GM12878 (cell line): ENCODE data around the gene AGMAT. TPM values are rescaled to one million over a fixed set of nuclear protein-coding genes. Genes with fewer than 3 reads are reported as not detected.
A peak's percentile ranks its signal among the peaks of the same experiment; 100 is the strongest.

Experiments used
- ATAC-seq: fragments of 200-7000 bp; cut with Tn5 transposase; 3 replicates; pipeline ENCODE4 v1.9.1; 2020; ENCODE audit warnings: mild to moderate bottlenecking, moderate library complexity
- BruUV-seq: library from RNA; stranded (reverse); fragments of 400-500 nt; replicated peaks from 2 replicates; lab custom pipeline; 2021; lab: Mats Ljungman, UMichigan
- CTCF ChIA-PET: fragments of 300-600 bp; sonication (Branson Sonifier 250); formaldehyde crosslinking; extraction: SDS; loops from one replicate; lab custom pipeline; 2021; ENCODE audit warnings: inconsistent platforms; lab: Yijun Ruan, JAX
- POLR2A ChIA-PET: fragments of 350-600 bp; formaldehyde crosslinking; extraction: SDS; loops from one replicate; lab custom pipeline; 2021; ENCODE audit warnings: inconsistent platforms; lab: Charles Lee
- RAD21 ChIA-PET: fragments of 300-600 bp; sonication (Branson Sonifier 250); formaldehyde crosslinking; loops from one replicate; lab custom pipeline; 2023; ENCODE audit warnings: antibody characterized with exemption; ENCODE audit not compliant: unreplicated experiment; lab: Charles Lee
- SMC1A ChIA-PET: fragments of 300-600 bp; sonication (Branson Sonifier 250); formaldehyde crosslinking; loops from one replicate; lab custom pipeline; 2023; ENCODE audit not compliant: unreplicated experiment, uncharacterized antibody; lab: Charles Lee
- DNase-seq: peaks from one replicate; pipeline ENCODE4 v3.0.0-alpha.2; 2011; ENCODE audit warnings: low read depth, low spot score
- FAIRE-seq: peaks from 3 replicates; lab custom pipeline; 2011; peaks lifted over from hg19 to GRCh38; lab: Jason Lieb, UNC
- H2AFZ ChIP-seq: 2 replicates; pipeline ENCODE4 v1.6.0; 2011; ENCODE audit warnings: low read depth, low read length, control low read depth; ENCODE audit not compliant: control insufficient read depth
- H3K27ac ChIP-seq: 2 replicates; pipeline ENCODE4 v1.5.1; 2011; ENCODE audit warnings: control low read depth; ENCODE audit not compliant: control insufficient read depth, insufficient read depth
- H3K27me3 ChIP-seq, 2 experiments: replicated peaks in 1 of 2; 2 replicates each; pipeline versions ENCODE4 v1.6.0 to v1.6.1; 2011; ENCODE audit warnings: low read length in 1 of 2; ENCODE audit not compliant: control insufficient read depth in 2 of 2, insufficient read depth in 2 of 2
- H3K36me3 ChIP-seq, 2 experiments: 2 replicates each; pipeline ENCODE4 v1.5.1; 2011; ENCODE audit warnings: low read length in 1 of 2; ENCODE audit not compliant: control insufficient read depth in 2 of 2, insufficient read depth in 2 of 2
- H3K4me1 ChIP-seq: 2 replicates; pipeline ENCODE4 v1.6.1; 2011; ENCODE audit warnings: mild to moderate bottlenecking, low read length, moderate library complexity, mixed read lengths; ENCODE audit not compliant: control insufficient read depth, insufficient read depth
- H3K4me2 ChIP-seq: 2 replicates; pipeline ENCODE4 v1.6.0; 2011; ENCODE audit warnings: control low read depth; ENCODE audit not compliant: control insufficient read depth, insufficient read depth
- H3K4me3 ChIP-seq: fragments of 200-600 bp; sonication (generic); 2 replicates; pipeline ENCODE4 v1.5.1; 2016
- H3K79me2 ChIP-seq: 2 replicates; pipeline ENCODE4 v1.6.0; 2011; ENCODE audit warnings: low read length; ENCODE audit not compliant: control insufficient read depth, insufficient read depth
- H3K9ac ChIP-seq: 2 replicates; pipeline ENCODE4 v1.8.0; 2011; ENCODE audit warnings: low read length, control low read depth, mixed read lengths; ENCODE audit not compliant: control insufficient read depth, insufficient read depth
- H3K9me3 ChIP-seq: replicated peaks from 3 replicates; pipeline ENCODE4 v1.5.1; 2011; ENCODE audit warnings: mild to moderate bottlenecking, low read length; ENCODE audit not compliant: control insufficient read depth, insufficient read depth
- H4K20me1 ChIP-seq: 2 replicates; pipeline ENCODE4 v1.6.0; 2011; ENCODE audit not compliant: control insufficient read depth, insufficient read depth
- IKZF2 ChIP-seq, 2 experiments: fragments of 450-650 bp; IDR thresholded peaks; 2 replicates each; pipeline ENCODE4 v1.6.1; 2017; ENCODE audit warnings: mild to moderate bottlenecking in 2 of 2, moderate library complexity in 2 of 2
- NR2C2 ChIP-seq: IDR thresholded peaks from 2 replicates; pipeline ENCODE4 v1.6.1; 2011; ENCODE audit warnings: borderline replicate concordance, low read depth; ENCODE audit not compliant: control insufficient read depth, insufficient read length
- POLR2AphosphoS2 ChIP-seq: IDR thresholded peaks from 2 replicates; pipeline ENCODE4 v1.6.1; 2011; ENCODE audit warnings: low read depth, mild to moderate bottlenecking, low read length, improper control_type of control experiment, moderate library complexity
- RB1 ChIP-seq: fragments of 450-650 bp; formaldehyde crosslinking; IDR thresholded peaks from 2 replicates; pipeline ENCODE4 v1.6.1; 2017; ENCODE audit warnings: mild to moderate bottlenecking, borderline replicate concordance
- RELA ChIP-seq: fragments of 450-650 bp; IDR thresholded peaks from 2 replicates; pipeline ENCODE4 v1.8.0; 2014; ENCODE audit warnings: borderline replicate concordance; ENCODE audit not compliant: partially characterized antibody
- SPI1 ChIP-seq: IDR thresholded peaks from 2 replicates; pipeline ENCODE4 v1.6.1; 2011; ENCODE audit warnings: low read depth, mild to moderate bottlenecking, low read length, moderate library complexity, borderline replicate concordance; ENCODE audit not compliant: insufficient read depth
- TCF3 ChIP-seq: IDR thresholded peaks from 2 replicates; pipeline ENCODE4 v1.6.1; 2012; ENCODE audit warnings: low read depth, mild to moderate bottlenecking, low read length, borderline replicate concordance; ENCODE audit not compliant: insufficient read depth
- WGBS: methylation state at CpG from one replicate; pipeline ENCODE4 v1.1.6; 2016; ENCODE audit warnings: low lambda C conversion rate; ENCODE audit not compliant: insufficient replicate concordance, insufficient coverage; ENCODE audit errors: missing lambda C conversion rate; 5-methylcytosine and 5-hydroxymethylcytosine counted together
- in situ Hi-C: fragments of 300-500 bp; cut with MboI; formaldehyde crosslinking; loops from 9 replicates; pipeline ENCODE4 v1.14.3; 2018; ENCODE audit warnings: mixed read lengths
- intact Hi-C: fragments of 100-400 bp; cut with micrococcal nuclease; formaldehyde crosslinking; loops from one replicate; pipeline ENCODE4 v1.14.2; 2022; ENCODE audit not compliant: unreplicated experiment
- polyA plus RNA-seq, 11 experiments: library from polyadenylated mRNA; depleted of rRNA in 4 of 11; unstranded in 6 of 11; stranded (reverse) in 5 of 11; fragments of >200 nt; fragmentation: Nextera tagmentation in 4 of 11; fragmentation: Illumina TruSeq in 1 of 11; extraction: Ambion mirVana in 4 of 11; extraction: Trizol in 1 of 11; gene quantifications; 1 replicate in 1 of 11; 2 replicates in 10 of 11; pipeline versions ENCODE4 v1.2.1 to v1.2.3, GENCODE V29; 2011 to 2016; ENCODE audit warnings: inconsistent platforms in 2 of 11, missing spikeins in 2 of 11, low read depth in 1 of 11
- total RNA-seq, 4 experiments: library from RNA; depleted of rRNA in 3 of 4; stranded (reverse); fragments of >200 nt in 3 of 4; fragmentation: Illumina TruSeq in 1 of 4; extraction: Trizol in 1 of 4; gene quantifications; 2 replicates each; pipeline versions ENCODE4 v1.2.1 to v1.2.3, GENCODE V29; 2013 to 2021
- TF ChIP-seq, protein P1 (sequence below): fragments of 450-650 bp; IDR thresholded peaks from 2 replicates; pipeline ENCODE4 v1.6.1; 2017; ENCODE audit warnings: mild to moderate bottlenecking
- TF ChIP-seq, protein P2 (sequence below): fragments of 450-650 bp; IDR thresholded peaks from 2 replicates; pipeline ENCODE4 v1.6.1; 2017; ENCODE audit warnings: borderline replicate concordance
- TF ChIP-seq, protein P3 (sequence below): IDR thresholded peaks from 2 replicates; pipeline ENCODE4 v1.6.1; 2012; ENCODE audit warnings: low read depth, low read length, improper control_type of control experiment

The AGMAT gene
- total and polyA plus RNA-seq, 10 of the 15 experiments (the other 5 are each of a cell fraction or from before 2014, with no cell fraction given): 0.47 to 7.9 (median 4.7) TPM

DNA sequence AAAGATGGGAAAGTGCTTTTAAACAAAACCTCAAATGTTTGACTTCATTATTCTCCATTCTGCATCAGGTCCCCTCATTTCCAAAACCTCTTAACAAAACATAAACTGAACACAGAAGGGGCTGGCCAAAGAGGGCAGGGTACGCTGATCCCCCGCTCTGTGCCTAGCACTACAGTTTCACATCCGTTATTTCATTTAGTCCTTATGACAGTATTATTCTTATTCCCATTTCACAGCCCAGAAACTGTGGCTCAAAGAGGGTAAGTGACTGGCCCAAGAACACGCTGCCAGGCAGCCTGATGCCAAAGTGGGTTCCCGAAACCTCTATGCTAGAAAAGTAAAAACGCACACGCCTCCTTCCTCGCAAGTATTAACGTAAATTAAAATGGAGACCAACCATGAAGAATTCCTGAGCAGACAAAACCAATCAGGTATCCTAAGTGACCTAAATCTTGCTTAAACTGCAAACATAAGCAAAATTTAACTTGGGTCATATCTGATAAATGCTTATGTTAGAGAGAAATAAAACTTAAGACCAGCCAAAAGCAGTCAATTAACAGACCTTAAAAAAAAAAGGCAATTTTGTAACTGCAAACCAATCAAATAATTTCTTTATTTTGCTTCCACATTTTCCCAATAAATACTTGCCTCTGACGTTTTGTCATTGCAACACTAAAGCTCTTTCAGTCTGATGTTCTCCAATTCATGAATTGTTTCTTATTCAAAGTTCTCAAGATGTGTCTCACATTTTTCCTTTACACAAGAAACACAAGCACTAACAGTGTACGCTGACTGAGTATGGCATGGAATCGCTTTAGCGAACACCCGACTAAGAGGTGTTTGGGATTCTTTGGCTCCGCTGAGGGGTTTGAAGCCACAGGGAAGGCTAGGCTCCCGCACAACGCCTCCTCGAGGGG lies 61.5 kb downstream of the AGMAT start:
- in situ Hi-C loops: no loop called here

More for the DNA sequence above, 61.5 kb downstream of the AGMAT start:
- Histone ChIP-seq H3K36me3 (no peaks in the 10 kb centered on the region), H3K4me2 (peak overlapping the region; percentile 82), H2AFZ (peak overlapping the region; percentile 76), H3K79me2 (peaks cover 13% of the 10 kb centered on the region), H3K9me3 (no peaks in the 10 kb centered on the region), H3K27ac (peak overlapping the region; percentile 70), H3K27me3 (no peaks in the 10 kb centered on the region), H3K4me3 (peak overlapping the region; percentile 95), H3K9ac (peak overlapping the region; percentile 79), H4K20me1 (no peaks in the 10 kb centered on the region), H3K4me1 (peaks cover 9% of the 10 kb centered on the region; the same call in 1 of the 2 replicates)
- 16% methylated on average over 18 of the region's 18 CpGs for WGBS
- ATAC-seq (no peak), DNase-seq (no peak), FAIRE-seq (peak; percentile 13)
- ChIA-PET RAD21 (interaction anchor here (0.6 to 0.7 kb wide), 2 partner anchors 49 to 162 kb away, joined by 3 read pairs; no protein-coding TSS in a partner anchor), SMC1A (interaction anchor here (0.6 to 1.3 kb wide), 3 partner anchors 8 to 1502 kb away, joined by 3 to 4 read pairs (median 3); no protein-coding TSS in a partner anchor), POLR2A (interaction anchor here (1.0 to 1.3 kb wide), 2 partner anchors 10 to 24 kb away, joined by 3 read pairs; no protein-coding TSS in a partner anchor), CTCF (interaction anchor here (1.0 kb wide), 1 partner anchor 218 kb away, joined by 3 read pairs; no protein-coding TSS in a partner anchor)
- TF ChIP-seq NR2C2: no peak
- TF ChIP-seq, protein P1, sequence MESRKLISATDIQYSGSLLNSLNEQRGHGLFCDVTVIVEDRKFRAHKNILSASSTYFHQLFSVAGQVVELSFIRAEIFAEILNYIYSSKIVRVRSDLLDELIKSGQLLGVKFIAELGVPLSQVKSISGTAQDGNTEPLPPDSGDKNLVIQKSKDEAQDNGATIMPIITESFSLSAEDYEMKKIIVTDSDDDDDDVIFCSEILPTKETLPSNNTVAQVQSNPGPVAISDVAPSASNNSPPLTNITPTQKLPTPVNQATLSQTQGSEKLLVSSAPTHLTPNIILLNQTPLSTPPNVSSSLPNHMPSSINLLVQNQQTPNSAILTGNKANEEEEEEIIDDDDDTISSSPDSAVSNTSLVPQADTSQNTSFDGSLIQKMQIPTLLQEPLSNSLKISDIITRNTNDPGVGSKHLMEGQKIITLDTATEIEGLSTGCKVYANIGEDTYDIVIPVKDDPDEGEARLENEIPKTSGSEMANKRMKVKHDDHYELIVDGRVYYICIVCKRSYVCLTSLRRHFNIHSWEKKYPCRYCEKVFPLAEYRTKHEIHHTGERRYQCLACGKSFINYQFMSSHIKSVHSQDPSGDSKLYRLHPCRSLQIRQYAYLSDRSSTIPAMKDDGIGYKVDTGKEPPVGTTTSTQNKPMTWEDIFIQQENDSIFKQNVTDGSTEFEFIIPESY: no peak
- no peak for TF ChIP-seq TCF3
- TF ChIP-seq POLR2AphosphoS2: 0 out of 2 replicates have a peak, but pooled peaks have one; percentile 1
- TF ChIP-seq, protein P2, sequence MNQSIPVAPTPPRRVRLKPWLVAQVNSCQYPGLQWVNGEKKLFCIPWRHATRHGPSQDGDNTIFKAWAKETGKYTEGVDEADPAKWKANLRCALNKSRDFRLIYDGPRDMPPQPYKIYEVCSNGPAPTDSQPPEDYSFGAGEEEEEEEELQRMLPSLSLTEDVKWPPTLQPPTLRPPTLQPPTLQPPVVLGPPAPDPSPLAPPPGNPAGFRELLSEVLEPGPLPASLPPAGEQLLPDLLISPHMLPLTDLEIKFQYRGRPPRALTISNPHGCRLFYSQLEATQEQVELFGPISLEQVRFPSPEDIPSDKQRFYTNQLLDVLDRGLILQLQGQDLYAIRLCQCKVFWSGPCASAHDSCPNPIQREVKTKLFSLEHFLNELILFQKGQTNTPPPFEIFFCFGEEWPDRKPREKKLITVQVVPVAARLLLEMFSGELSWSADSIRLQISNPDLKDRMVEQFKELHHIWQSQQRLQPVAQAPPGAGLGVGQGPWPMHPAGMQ: no peak
- no peak for TF ChIP-seq RB1
- TF ChIP-seq SPI1: peak; percentile 58; the same call in 1 of the 2 replicates
- TF ChIP-seq, protein P3, sequence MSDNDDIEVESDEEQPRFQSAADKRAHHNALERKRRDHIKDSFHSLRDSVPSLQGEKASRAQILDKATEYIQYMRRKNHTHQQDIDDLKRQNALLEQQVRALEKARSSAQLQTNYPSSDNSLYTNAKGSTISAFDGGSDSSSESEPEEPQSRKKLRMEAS: no peak
- peak; percentile 44 for TF ChIP-seq RELA
- TF ChIP-seq IKZF2 (IDR thresholded peaks at IDR 0.05): peak in 1 of 2 experiments; percentile 7; a peak in 1 of 4 replicates
- intact Hi-C loops: loop anchor here (10.0 kb wide), 2 partner anchors 321 to 451 kb away; partner anchors contain the start of genes SPEN and ZBTB17
- BruUV-seq: TSS peak; percentile 76
